GM19035 (cell line): Measurements from ENCODE around the gene RDM1.

Experiments
- ATAC-seq: cut with Tn5 transposase; IDR thresholded peaks from one replicate; pipeline ENCODE4 v1.9.1; 2021; ENCODE audit not compliant: unreplicated experiment

Gene RDM1

DNA sequence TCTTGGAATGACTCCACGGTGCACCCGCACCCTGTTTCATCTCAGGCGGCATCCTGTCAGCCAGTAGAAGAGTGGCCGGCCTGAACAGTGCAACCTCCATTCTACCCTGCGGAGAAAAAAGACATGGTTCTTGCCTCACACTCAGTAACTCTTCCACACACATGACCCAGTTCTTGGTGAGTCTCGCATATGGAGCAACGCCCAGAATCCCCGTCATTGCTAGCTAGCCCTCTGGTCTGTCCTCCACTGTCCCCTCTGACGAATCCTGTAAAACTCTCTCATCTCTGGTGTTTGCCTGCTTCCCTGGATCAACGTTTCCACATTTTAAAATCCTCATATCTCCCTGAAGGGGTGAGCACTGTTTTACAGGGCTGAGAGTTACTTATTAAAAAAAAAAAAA lies 4.2 kb upstream of the RDM1 start:
- no peak for ATAC-seq

DNA sequence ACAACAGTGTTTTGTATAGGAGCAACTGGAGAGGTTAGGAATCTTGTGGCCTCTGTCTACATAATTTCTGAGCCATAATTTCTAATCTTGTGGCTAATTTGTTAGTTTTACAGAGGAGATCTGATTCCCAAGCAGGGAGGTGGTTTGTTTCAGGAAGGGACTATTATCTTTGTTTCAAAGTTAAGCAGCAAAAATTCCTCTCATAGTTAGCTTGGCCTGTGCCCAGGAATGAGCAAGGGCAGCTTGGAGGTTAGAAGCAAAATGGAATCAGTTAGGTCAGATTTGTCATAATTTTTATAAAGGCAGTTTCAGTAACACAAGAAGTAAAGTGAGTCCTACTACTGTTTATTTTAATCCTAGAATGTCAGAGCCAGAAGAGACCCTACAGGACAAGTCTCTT lies 2.0 kb upstream of the RDM1 start:
- ATAC-seq, result no peak

DNA sequence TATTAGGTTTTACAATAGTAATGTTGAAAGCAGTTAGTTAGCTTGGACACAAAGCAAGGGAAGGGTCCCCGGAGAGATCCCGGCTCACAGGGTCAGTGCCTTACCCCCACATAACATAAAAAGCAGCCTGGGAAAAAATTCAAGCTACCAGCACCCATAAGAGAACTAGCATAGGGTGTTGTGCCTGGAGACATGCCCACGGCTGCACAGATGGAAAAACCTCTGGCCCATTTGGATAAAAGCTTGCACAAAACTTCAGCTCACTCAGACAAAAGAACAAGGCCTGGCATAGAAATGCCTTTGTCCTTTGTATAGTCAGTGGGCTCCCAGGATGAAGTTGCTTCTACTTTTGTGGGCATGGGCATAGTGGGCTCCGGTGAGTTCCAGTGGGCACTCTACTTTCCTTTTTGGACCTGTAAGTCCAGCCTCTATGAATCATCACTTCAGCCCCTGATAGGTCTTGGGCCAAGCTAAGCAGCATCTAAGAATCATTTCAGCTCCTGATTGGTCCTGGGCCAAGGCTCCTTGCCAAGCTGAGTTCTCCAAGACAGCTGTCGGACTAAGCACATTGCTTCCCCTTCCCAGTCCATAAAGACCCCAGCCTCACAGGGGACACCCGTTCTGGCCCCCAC lies 1.3 kb upstream of the RDM1 start:
- no peak for ATAC-seq

DNA sequence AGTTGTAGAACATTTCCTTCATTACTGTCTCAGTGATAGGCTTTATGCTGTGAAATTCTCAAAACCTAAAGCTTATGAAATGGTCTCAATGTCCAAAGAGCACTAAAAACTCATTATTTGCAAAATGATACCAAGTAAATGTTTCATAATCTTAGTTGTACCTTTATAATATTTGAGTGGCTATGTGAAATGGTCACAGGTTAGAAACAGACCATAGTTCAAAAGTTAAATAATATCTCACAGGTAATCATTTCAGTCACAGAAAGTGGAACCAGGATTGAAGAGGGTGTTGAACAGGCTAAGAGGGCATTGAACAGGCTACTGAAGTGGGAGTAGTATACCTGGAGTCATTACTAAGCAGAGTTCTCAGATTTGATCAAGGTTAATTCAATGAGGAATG lies 2.9 kb downstream of the RDM1 start:
- no peak for ATAC-seq

DNA sequence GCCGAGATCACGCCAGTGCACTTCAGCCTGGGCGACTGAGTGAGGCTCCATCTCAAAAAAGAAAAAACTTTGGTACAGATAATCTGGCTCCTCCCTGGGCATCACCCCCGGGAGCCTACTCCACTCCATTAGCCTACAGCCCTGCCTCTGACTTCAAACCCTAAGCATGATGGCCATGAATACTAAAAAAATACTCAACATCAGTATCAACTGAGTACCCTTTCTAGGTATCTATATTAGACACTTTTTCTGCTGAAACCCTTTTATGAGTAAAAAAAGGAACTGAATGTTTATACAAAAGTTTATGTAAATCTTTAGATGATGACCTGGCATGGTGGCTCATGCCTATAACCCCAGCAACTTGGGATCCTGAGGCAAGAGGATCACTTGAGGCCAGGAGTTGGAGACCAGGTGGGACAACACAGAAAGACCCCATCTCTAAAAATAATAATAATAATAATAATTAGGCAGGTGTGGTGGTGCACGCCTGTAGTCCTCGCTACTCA lies 6.9 kb downstream of the RDM1 start:
- ATAC-seq, result no peak

DNA sequence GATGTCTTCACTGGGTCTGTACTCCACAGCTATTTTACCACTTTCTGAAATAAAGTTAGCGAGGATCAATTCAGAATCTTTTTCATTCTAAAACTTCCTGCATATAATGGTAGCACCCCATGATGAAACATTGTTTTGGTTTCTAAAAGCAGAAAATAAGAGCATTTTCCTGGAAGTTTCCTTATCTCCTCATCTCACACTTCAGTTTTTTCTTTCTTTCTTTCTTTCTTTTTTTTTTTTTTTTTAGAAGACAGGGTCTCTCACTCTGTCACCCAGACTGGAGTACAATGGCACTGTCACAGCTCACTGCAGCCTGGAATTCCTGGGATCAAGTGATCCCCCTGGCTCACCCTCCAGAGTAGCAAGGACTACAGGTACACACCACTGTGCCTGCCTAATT lies 10.3 kb downstream of the RDM1 start:
- ATAC-seq, result no peak

DNA sequence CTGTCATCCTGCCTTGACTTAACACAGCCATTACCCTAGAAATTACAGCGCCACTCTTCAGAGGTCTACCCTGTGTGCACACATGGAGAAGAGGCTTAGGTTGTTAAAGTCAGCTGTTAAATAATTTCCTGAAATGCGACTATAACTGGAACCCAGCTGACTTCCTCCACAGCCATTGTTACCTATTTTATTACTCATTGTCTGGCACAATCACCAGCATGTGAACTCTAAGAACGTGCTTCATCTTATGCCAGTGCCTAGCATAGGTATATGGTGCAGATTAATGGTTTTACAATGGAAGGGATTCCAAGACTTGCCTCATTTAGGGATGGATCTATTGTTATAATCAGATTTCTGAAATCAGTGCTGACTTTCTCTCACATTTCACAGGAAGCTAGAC lies 11.9 kb downstream of the RDM1 start:
- no peak for ATAC-seq

DNA sequence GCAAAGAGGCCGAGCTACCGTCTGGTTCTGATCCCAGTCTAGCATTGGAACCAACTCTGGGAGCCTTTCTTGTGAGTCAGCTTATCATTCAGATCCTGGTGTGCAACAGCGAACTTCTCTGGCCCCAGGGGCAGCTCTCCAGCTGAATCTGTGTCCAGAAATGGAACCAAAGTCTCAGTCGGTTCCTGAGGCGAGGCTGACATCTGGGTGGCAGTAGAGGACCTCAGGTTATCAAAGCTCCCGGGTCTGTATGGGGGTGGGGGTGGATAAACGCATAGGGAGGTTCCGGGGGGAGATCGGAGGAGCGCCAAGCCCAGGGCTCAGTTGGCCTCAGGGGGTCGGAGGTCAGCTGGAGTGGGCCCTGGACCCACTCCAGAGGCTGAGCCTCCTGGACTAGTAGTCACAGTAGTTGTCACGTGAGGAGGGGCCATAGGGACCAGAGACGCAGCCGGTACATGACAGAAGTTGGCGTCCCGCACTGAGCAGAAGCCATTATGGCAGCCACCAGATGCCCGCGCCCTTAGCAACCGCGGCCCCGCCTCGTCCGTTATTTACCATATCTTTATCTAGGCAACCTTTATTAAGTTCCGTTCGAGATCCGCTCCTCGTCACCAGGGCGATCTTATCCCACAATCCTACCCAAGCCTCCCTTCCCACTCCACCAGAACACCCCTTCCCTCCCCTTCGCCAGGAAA lies 12.9 kb downstream of the RDM1 start:
- no peak for ATAC-seq

DNA sequence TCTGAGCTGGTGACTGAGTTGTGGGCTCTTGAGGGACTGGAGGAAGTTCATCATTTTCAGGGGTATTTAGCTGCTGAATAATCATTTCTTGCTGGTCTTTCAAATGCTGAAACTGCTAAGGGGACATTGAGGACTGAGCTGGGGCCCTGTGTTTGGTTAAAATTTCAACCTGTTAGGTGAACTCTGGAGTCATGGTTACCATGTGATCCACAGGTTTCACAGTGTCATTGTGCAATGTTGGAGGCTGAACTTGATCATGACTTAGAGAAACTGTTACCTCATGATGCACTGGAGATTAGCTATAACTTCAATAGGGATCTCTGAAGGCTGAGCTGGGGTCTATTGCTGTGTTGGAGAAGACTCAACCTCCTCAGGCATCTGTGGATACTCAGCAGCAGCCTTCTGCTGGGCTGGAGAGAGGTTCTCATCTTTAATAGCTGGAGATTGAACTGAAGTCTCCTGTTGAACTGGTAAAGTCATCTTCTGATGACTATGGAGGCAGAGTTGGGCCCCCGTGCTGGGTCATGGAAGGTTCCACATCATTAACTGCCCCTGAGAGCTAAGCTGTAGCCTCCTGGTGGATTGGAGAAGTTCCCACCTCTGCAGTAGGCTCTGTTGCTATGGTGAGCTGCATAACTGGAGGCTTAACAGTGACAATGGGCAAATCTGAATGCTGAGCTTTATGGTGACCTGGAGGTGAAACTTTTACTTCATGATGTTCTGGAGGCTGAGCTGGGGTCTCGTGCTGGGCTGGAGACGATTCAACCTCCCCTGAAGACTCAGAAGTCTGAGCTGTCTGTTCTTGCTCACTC lies 15.2 kb downstream of the RDM1 start:
- no peak for ATAC-seq

DNA sequence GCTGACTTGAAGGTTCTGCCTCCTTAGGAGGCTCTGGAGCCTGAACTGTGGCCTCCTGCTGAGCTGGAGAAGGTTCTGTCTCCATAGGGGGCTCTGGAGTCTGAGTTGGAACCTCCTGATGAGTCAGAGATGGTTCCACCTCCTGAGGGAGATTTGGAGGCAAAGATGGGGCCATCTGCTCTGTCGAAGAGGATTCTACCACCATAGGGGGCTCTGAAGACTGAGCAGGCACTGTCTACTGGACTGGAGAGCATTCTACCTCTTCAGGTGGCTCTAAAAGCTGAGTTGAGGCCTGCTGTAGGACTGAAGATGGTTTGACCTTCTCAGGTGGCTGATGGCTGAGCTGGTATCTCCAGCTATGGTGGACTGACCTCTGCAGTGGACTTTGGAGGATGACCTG lies 16.2 kb downstream of the RDM1 start:
- ATAC-seq, result no peak

DNA sequence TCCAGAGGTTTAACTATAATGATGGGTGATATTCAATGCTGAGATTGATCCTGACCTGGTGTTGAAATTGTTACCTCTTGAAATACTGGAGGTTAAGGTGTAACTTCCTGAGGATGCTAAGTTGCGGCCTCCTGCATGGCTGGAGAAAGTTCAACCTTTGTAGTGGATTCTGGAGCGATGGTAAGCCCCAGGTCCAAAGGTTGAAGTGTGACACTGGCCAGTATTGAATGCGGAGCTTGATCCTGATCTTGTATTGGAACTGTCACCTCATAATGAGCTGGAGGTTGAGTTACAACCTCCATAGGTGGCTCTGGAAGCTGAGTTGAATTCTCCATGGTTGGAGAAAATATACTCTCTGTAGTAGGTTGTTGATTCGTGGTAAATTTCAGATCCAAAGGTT lies 17.0 kb downstream of the RDM1 start:
- ATAC-seq, result no peak

DNA sequence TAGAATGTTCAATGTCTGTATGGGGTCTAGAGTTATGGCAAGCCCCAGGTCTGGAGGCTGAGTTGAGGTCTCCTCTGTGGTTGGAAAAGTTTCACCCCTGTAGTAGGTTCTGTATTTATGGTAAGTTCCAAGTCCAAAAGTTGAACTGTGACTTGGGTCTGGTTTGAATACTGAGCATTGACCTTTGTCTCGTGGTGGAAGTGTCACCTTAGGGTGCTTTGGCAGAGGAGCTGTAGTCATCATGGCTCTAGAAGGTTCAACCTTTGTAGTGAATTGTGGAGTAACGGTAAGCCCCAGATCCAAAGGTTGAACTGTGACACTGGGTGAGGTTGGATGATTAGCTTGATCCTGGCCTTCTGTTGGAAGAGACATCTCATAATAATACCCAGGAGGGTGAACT lies 17.6 kb downstream of the RDM1 start:
- no peak for ATAC-seq

DNA sequence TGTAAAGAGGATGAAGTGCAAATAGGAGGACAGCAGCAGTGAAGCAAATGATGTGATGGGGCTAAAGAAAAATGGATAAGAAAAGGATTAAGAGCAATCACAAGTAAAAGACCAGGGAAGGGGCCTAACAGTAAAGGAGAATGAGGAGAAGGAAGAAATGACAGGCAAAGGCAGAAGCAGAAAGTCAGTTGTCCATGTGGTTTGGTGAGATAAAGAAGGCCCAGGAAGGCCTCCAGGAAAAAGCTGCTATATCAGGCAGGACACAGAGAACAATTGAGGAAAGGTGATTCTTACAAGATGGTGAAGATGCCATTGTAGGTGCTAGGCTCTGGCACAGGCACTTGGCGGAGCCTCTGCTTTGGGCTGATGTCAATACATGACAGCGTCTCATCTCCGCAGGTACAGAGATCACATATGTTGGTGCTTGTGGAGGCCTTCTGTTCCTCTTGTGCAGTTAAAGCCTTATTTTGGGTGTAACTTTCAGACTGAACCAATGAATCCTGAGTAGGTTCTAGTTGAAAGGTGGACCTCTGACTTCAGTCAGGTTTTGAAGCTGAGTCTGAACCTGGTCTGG lies 18.1 kb downstream of the RDM1 start:
- no peak for ATAC-seq

DNA sequence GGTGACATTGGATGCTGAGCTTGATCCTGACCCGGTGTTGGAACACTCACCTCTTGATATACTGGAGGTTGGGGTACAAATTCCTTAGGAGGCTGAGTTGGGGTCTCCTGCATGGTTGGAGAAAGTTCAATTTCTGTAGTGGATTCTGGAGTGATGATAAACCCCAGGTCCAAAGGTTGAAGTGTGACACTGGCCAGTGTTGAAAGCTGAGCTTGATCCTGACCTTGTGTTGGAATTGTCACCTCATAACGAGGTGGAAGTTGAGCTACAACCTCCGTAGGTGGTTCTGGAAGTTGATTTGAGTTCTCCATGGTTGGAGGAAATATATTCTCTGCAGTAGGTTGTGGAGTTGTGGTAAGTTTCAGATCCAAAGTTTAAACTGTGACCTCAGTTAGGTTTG lies 21.2 kb downstream of the RDM1 start:
- no peak for ATAC-seq

DNA sequence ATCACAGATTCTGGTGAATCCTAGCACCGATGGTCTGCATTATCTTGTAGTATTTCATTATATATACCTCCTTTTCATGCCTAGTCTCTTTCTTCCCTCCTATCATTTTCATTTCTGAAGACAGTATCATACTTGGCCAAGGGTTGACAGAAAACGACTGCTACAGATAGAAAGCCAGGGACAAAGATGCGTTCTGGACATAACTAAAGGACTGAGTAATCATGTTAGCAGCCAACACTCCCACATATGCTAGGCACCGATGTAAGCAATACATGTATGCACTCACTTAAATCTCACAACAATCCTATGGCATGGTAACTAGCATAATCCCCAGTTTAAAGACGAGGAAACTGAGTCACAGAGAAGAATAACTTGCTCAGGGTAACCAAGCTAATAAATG lies 22.9 kb downstream of the RDM1 start:
- ATAC-seq, result no peak

DNA sequence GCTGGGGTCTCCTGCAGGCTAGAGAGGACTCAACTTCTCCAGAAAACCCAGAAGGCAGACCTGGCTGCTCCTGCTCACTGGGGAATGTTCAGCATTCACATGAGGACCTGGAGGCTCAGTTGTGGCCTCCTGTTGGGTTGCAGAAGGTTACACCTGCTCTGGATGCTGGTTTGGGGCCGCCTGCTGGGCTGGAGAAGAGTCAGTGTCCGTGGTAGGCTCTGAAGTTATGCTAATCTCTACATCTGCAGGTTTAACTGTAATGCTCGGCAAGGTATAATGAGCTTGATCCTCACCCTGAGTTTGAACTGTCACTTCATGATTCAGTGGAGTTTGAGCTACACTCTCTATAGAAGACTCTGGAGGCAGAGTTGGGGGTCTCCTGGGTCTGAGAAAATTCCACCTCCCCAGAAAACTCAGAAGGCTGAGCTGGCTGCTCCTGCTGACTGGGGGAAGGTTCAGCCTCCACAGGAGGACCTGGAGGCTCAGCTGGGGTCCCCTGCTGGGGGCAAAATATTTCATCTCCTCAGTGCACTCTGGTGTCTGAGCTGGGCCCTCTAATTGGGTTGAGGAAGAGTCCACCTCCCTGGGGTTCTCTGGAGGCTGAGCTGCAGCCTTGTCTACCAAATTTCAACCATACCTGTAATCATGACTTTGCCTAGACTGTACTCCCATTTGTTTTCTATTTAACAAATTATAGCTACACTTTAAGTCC lies 23.5 kb downstream of the RDM1 start:
- no peak for ATAC-seq

DNA sequence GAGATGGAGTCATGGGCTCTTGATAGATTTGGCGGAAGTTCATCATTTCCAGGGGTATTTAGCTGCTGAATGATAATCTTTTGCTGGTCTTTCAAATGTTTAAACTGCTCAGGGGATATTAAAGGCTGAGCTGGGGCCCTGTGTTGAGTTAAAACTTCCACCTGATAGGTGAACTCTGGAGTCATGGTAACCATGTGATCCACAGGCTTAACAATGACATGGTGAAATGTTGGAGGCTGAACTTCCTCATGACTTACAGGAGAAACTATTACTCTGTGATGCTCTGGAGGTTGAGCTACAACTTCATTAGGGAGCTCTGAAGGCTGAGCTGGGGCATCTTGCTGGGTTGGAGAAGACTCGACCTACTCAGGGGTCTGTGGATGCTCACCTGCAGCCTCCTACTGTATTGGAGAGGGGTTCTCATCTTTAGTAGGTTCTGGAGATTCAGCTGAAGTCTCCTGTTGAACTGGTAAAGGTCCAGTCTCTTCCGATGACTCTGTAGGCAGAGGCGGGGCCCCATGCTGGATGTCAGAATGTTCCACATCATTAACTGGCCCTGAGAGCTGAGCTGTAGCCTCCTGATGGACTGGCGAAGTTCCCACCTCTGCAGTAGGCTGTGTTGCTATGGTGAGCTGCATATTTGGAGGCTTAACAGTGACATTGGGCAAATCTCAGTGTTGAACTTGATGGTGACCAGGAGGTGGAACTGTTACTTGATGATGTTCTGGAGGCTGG lies 24.2 kb downstream of the RDM1 start:
- no peak for ATAC-seq

DNA sequence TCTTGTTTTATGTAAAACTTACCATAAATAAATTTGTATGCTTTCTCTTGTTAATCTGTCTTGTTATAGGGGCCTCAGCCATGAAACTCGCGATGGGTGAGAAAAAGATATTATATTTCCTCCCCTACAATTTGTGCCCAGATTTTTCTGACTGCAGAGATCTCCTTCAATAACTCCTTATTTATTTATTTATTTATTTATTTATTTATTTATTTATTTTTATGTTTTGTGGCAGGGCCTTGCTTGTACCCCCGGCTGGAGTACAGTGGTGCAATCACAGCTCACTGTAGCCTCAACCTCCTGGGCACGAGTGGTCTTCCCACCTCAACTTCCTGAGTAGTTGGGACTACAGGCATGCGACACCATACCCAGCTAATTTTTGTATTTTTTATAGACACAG lies 27.1 kb downstream of the RDM1 start:
- no peak for ATAC-seq

DNA sequence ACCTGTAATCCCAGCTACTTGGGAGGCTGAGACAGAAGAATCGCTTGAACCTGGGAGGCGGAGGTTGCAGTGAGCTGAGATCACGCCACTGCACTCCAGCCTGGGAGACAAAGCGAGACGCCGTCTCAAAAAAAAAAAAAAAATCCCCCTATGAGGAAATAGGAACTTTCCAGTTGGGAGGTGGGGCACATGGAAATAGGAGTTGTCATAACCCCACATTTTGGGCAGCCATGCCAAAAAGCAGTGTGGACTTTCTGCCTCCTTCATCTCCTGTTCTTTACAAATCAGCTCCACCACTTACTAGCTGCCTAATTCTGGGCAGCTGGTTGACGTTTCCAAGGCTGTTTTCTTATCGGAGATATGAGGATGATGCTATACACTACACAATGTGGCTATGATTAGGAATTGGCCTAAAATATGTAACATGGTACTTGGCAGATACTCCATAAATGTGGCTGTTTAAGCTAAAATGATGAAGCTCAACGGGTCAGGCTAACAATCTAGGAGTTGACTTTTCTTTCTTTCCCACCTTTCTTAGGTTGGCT lies 28.9 kb downstream of the RDM1 start:
- no peak for ATAC-seq
